ENCODE results near the gene BAZ2A.

DNA sequence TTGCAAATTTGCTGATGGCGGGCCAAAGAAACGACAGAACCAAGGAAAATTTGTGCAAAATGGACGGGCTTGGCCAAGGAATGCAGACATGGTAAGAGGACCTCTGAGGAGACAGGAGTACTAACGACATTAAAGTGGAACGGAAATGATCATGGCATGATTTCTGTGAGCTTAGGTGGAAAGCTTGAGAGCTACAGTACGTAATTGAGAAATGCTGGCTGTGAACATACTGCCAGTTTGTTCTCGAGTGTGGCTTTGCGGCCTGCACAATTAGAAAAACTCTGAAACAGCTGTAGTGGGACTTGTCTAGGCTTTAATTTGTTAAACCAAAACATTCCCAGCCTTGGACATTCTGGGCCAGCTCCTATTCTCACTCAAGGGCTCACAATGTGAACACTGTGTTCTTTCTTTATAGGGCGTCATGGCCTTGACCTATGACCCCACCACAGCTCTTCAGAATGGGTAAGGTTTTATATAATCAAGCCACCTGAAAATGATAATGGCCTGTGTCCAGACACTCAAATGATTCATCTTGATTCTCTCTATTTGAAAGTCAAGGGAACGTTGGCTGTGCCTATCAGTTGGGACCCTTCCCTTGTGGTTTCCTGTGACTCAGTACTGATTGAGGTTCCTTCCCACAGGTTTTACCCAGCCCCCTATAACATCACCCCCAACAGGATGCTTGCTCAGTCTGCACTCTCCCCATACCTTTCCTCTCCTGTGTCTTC lies 48.5 kb downstream of the BAZ2A start:
- TF ChIP-seq GATA3 (IDR thresholded peaks at IDR 0.05; ENCODE audit: low read depth, low read length) (no peak), GATA2 (IDR thresholded peaks at IDR 0.05; ENCODE audit: low read depth, low read length) (no peak)

All from SH-SY5Y (cell line).